GM19328 (cell line): Measurements from ENCODE around the gene AHSG.
A peak's percentile ranks its signal among the peaks of the same experiment; 100 is the strongest.

Experiments used
- ATAC-seq: cut with Tn5 transposase; IDR thresholded peaks from one replicate; pipeline ENCODE4 v1.9.1; 2021; ENCODE audit warnings: mild to moderate bottlenecking, moderate library complexity; ENCODE audit not compliant: unreplicated experiment

Gene AHSG

DNA sequence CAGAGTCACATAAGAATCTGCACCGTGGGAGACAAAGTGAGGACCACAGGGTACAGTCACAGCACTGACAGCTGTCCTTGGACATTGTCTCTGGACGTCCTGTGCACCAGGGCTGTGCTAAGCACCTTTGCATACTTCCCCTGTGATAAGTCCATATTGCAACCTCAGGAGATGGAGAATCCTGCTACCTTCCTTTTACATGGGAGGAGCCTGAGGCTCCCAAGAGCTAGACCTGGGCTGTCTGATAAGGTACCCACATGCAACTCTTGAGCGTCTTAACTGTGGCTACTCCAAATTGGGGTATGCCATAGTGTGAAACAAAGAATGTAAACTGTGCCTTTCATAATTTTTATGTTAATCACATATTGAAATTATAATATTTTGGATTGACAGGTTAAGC is 24.8 kb downstream of the AHSG start:
- no peak for ATAC-seq

DNA sequence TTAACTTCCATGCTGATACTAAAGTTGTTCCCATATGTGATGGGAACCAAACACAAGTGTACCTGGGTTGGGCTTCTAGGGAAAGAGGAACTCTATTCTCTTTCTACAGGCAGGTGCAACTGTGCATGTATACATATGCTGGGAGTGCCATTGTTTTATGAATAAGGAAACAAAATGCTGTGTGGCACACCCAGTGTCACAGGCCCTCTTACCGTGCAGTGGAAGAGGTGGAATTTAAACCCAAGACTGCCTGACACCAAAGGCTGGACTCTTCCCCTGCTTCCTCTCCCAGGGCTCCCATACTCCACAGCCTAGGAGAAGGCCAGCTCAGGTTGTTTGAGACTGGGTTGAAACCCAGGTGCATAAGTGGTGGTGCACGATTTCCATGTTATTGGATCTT is 25.4 kb downstream of the AHSG start:
- ATAC-seq = no peak

DNA sequence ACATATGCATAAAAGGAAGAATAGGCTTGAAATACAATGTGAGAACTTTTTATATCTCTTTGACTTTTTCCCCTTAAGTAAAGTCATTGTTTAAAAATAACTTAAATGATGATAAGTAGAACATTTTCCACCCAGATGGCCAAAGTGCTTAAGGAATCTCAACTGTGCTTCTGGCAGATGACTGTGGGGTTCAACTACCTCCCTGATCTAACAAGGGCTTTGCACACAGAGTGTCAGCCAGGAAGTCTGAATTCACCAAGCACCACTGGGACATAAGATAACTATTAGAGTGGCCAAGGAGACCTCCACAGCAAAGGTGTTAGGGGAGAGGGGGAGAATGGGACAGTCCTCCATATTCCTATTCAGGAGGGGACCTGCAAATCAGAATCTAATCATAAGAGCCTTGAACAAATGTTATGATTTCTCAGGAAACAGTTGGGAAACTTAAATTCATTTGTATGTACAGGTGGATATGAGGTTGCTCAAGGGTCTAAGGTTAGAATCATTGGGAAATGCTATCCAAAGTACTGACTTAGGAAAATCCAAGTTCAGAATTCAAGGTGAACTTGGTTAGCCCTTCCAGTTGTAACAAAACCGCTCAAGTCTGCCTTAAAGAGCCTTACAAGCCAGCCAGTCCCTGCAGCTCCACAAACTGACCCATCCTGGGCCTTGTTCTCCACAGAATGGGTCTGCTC is 27.1 kb downstream of the AHSG start, which contains the start of gene FETUB:
FETUB (plus strand) TSS at position 622 of the 695 bp plus-strand sequence; CDS start at position 684, 62 bp downstream.
- no peak for ATAC-seq

GRCh38 chr3:186640473-186640818 is 27.6 kb downstream of the AHSG start:
- no peak for ATAC-seq

DNA sequence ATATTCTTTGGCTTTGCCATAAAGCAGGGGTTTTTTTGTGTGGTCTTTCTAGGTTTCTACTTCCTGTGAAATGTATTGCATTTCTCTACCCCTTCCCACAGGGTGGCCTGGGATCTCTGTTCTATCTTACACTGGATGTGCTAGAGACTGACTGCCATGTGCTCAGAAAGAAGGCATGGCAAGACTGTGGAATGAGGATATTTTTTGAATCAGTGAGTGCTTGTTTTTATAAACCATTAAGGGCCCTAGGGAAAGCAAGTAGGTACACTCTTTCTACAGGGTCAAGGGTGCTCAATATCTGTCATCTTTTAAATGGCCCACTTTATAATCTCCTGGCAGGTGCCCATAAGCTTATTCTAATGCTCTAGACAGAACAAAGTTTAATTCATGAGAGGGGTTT is 28.1 kb downstream of the AHSG start:
- ATAC-seq = no peak

- no peak for ATAC-seq
Measured at GRCh38 chr3:186642014-186642413, 29.2 kb downstream of the AHSG start.

DNA sequence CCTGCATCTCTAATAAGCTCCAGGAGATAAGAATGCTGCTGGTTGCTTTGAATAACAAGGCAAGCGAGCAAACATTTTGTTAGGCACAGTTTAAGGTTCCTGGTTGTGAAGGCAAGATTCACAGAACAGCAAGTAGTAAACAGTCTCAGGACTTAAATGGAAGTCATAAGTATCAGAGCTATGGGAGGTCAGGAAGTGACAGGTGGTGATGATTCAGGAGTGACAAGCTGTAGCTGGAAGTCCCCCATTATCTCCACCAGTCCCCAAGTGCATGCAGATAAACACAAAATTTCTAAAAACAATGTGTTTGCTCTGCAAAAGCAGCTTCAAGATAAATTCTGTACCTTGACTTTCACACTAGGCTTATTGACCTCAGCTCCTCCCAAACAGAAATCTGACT is 30.6 kb downstream of the AHSG start:
- no peak for ATAC-seq

DNA sequence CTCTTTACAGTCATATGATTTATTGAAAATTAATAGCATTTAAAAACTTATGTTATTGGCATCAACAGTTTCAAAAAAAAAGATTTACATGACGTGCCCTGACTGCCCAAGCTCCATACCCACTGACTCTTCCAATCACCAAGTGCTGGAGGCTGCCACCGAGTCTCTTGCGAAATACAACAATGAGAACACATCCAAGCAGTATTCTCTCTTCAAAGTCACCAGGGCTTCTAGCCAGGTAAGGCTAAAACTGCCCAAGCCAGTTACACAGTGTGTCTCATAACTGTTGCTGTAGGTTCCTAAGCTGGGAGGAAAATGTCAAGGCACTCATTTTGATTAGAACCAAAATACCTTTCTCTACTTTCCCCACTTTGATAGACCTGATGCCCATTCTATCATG is 31.8 kb downstream of the AHSG start:
- no peak for ATAC-seq

DNA sequence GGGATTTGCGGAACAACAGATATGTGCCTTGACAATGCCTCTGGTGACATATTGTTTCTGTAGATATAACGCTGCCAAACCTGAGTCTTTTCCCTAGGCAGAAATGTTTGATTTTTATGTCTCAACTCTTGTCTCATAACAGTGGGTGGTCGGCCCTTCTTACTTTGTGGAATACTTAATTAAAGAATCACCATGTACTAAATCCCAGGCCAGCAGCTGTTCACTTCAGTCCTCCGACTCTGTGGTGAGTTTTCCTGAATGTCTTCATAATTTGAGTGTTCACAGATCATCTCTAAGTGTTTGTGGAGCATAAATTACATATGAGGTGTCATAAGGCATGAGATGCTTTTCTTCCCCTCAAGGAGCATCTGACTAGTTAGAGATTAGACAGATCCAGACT is 33.2 kb downstream of the AHSG start:
- no peak for ATAC-seq

DNA sequence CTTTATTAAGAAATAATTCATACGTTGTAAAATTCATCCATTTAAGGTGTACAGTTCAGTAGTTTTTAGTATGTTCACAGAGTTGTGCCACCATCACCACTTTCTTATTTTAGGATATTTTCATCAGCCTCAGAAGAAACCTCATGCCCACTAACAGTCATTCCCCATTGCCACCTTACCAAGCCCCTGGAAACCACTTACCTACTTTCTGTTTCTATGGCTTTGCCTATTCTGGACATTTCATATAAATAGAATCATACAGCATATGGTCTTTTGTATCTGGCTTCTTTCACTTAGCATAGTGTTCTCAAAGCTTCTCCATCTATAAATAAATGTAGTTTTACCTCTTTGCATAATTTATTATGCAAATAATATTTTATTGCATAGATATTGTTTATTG is 34.0 kb downstream of the AHSG start:
- no peak for ATAC-seq

- ATAC-seq = no peak
Measured at GRCh38 chr3:186648851-186649250, 36.0 kb downstream of the AHSG start.

GRCh38 chr3:186651678-186652215 is 38.9 kb downstream of the AHSG start:
- ATAC-seq = no peak

DNA sequence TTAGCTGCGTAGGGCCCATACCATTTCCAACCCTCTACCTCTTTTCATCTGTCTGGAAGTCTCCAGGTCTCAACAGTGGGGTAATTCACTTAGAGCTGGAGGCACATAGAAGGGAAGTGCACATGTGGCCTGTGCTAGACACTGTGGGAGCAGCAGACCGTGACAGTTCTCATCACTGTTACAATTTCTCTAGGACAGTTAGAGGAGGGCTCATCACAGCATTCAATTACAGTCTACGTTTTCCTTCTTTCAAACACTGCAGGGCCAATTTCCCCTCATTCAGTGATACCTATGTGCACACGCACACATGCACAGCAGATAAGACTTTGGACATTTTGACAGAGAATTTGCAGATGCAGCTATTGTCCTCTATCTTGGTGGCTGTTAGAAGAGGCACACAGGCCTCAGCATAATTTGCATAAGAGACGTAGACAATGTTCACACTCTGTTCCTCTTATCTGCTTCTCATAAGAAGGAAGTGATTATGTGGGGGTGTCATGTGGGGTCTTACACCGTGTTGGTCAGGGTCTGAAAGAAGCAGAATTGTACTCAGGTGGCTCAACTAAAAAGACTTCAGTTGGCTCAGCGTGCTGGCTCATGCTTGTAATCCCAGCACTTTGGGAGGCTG is 40.3 kb downstream of the AHSG start:
- ATAC-seq = peak; percentile 97

DNA sequence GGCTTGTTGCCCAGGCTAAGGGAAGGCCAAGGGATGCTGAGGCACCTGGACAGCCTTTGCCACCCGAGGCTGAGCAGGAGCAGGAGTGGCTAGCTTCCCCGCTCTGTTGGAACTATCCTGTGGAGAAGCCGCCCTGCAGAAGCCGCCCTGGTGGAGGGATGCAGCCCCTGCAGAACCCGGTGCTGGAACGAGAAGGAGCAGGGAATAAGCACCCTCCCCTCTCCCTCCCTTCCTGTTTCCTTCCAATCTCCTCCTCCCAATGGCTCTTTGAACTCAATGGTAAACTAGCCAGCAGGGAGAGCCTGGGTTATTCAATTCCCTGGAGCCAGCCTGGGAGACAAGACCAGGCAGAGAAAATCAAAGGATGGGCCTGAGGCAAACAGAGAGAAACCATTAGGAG is 41.1 kb downstream of the AHSG start:
- no peak for ATAC-seq

DNA sequence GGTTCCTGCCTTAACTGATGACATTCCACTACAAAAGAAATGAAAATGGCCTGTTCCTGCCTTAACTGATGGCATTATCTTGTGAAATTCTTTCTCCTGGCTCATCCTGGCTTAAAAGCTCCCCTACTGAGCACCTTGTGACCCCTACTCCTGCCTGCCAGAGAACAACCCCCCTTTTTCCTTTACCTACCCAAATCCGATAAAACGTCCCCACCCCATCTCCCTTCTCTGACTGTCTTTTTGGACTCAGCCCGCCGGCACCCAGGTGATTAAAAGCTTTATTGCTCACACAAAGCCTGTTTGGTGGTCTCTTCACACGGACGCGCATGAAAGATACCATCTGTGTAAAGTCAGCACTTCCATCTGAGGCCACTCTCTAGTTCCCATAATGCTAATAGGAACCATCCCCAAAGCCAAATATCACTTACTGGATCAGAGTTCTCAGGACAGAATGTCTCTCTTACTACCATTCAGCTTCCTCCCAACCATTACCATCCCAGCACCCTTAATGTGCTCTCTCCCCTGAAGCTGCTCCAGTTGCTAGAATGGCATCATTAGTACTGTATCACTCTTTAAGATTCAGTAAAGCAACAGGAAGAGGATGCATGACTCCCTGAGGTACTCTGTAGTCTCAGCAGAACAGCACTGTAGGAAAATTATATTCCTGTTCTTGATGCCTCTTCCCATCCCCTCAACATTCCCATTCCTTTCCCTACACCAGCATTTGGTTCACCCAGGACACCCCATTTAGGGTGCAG is 50.7 kb downstream of the AHSG start:
- ATAC-seq = no peak

DNA sequence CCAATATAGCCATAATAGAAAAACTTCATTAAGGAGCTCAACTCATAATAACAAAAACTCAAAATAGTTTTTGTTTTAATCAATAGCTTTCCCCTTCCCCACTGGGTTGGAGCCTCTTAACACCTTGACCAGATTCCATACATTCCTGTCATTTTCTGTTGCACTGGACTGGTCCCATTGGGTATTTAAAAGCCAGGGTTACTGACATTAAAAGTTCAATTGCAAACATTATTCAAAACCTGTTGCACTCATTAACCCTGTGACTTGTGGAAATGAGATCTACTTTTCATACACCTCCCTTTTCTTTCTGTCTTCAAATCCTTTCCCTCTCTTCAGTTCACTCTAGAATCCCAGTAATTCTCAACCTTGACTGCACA is 51.2 kb downstream of the AHSG start:
- no peak for ATAC-seq

GRCh38 chr3:186664506-186664905 is 51.6 kb downstream of the AHSG start:
- no peak for ATAC-seq

- no peak for ATAC-seq
Measured at GRCh38 chr3:186665625-186666188, 52.8 kb downstream of the AHSG start, which contains the start of gene HRG. Gene HRG (plus strand): TSS chr3:186666014. CDS start chr3:186666032, 18 bp downstream.

DNA sequence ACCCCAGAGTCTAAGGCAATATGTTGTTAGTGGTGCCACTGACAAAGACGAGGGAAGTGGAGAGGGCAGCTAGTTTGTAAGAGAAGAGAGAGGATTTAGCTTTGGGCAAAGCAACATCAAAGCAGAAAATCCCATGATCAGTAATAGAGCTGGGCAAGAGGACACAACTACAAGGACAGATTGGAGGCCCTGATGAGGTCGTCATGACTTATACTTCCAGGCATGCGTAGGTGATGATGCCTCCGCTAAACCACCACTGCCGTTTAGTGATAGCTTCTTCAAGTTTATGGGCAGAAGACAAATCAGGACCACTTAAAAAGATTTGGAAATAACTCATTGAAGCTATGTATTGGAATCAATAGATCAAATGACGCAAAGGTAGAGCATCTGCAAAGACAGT is 55.6 kb downstream of the AHSG start:
- no peak for ATAC-seq

DNA sequence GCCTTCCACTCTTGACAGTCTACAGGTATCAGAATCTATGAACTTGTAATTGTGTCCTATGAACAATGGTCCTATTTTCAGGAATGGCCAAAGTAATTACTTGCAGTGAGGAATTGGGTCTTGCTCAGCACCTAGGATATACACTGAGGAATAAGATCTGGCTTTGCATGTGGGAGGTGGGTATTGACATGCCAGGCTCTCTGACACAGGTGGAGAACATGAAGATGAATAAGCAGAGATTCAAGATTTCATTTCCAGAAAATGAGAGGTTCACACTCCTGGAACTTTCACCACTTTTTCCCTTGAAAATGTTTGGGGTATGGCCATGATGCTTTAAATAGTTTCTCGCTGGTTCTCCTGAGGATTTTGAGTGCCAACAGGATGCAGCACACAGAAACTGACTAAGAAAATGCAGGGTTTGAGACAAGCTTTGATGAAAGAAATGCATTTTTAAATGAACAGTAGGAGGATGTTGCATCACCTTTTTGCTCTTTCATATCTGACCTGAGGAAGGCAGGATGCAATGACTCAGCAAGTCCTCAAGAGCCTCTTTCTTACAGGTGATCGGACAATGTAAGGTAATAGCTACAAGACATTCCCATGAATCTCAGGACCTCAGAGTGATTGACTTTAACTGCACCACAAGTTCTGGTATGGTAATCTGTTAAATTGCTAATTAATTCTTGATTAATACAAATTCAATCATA is 56.7 kb downstream of the AHSG start:
- no peak for ATAC-seq

GRCh38 chr3:186670155-186670554 is 57.3 kb downstream of the AHSG start:
- ATAC-seq = no peak
